ENCODE results near the gene GUK1.
"Not testable (repeated sequence)": the region's sequence is repeated elsewhere in the genome, so short reads cannot be mapped to it uniquely, and the experiment has no call there.

GUK1 gene

GRCh38 chr1:228178737-228179684 is 38.9 kb downstream of the GUK1 start:
- DNase-seq = no peak

GRCh38 chr1:228180271-228180958 is 40.3 kb downstream of the GUK1 start:
- peak; percentile 15 to 42 for DNase-seq

- DNase-seq = no peak
Observed at GRCh38 chr1:228180959-228181644, 41.0 kb downstream of the GUK1 start.

GRCh38 chr1:228181645-228182034 is 41.6 kb downstream of the GUK1 start:
- no peak for DNase-seq

GRCh38 chr1:228182296-228183030 is 42.4 kb downstream of the GUK1 start:
- no peak for DNase-seq

GRCh38 chr1:228184152-228184551 is 44.1 kb downstream of the GUK1 start:
- no peak for DNase-seq

- no peak for DNase-seq
Observed at GRCh38 chr1:228185641-228185965, 45.5 kb downstream of the GUK1 start.

- not testable (repeated sequence) for DNase-seq
Observed at GRCh38 chr1:228188249-228188648, 48.2 kb downstream of the GUK1 start.

GRCh38 chr1:228190182-228190581 is 50.1 kb downstream of the GUK1 start:
- no peak for DNase-seq

GRCh38 chr1:228190778-228191177 is 50.7 kb downstream of the GUK1 start:
- DNase-seq = no peak

GRCh38 chr1:228194436-228194835 is 54.4 kb downstream of the GUK1 start:
- no peak for DNase-seq

GRCh38 chr1:228194921-228195812 is 55.1 kb downstream of the GUK1 start:
- DNase-seq = no peak

GRCh38 chr1:228197555-228198147 is 57.6 kb downstream of the GUK1 start:
- no peak for DNase-seq

Measured in Kasumi-1 (cell line).